Esophagus squamous epithelium (tissue), 4 donors: ENCODE data around the gene ATG4B.

Source experiments
- CTCF ChIP-seq, 6 experiments: fragments of 450-650 bp in 4 of 6; fragments of 200-600 bp in 2 of 6; sonication (generic) in 2 of 6; IDR thresholded peaks; one replicate each; pipeline ENCODE4 v1.5.1; 2016 to 2019; ENCODE audit warnings: antibody characterized with exemption in 6 of 6, mild to moderate bottlenecking in 4 of 6, moderate library complexity in 4 of 6
- POLR2A ChIP-seq, 4 donors: fragments of 450-650 bp; IDR thresholded peaks; one replicate each; pipeline ENCODE4 v1.6.1; 2017; ENCODE audit warnings: antibody characterized with exemption in 4 of 4, mild to moderate bottlenecking in 4 of 4, moderate library complexity in 3 of 4

GRCh38 chr2:241706537-241706936, 69.0 kb downstream of the ATG4B start:
- TF ChIP-seq CTCF (IDR thresholded peaks at IDR 0.05) (no peak), POLR2A (IDR thresholded peaks at IDR 0.05) (no peak)
